K562 (cell line): Measurements from ENCODE around the gene TBC1D16.

Experiments used
- SMC3 ChIP-seq: conservative IDR thresholded peaks from 2 replicates; pipeline ENCODE4 v1.6.1; 2011; ENCODE audit warnings: low read depth, low read length, improper control_type of control experiment; ENCODE audit not compliant: insufficient read depth
- TCF7L2 ChIP-seq: fragments of 150-350 bp; IDR thresholded peaks from 2 replicates; pipeline ENCODE4 v1.6.1; 2016; ENCODE audit warnings: low read depth, mild to moderate bottlenecking, low read length, moderate library complexity

GRCh38 chr17:79979221-79979741 lies 56.4 kb downstream of the TBC1D16 start:
- TF ChIP-seq SMC3 (no peak), TCF7L2 (no peak)
